MM.1S (cell line): ENCODE results near the gene NLRP11.

Source experiments
- DNase-seq: peaks from one replicate; pipeline ENCODE4 v3.0.0-alpha.2; 2015
- H2AFZ ChIP-seq: fragments of 300-600 bp; sonication (generic); 2 replicates; pipeline ENCODE4 v1.6.0; 2016; ENCODE audit warnings: antibody characterized with exemption, low read length
- H3F3A ChIP-seq: fragments of 300-600 bp; sonication (generic); 2 replicates; pipeline ENCODE4 v1.6.1; 2016; ENCODE audit warnings: mild to moderate bottlenecking, antibody characterized with exemption, low read length, moderate library complexity, mixed read lengths; ENCODE audit not compliant: insufficient read depth
- H3K27ac ChIP-seq: fragments of 300-600 bp; sonication (generic); 2 replicates; pipeline ENCODE4 v1.5.1; 2016; ENCODE audit warnings: mild to moderate bottlenecking, low read length
- H3K27me3 ChIP-seq: fragments of 300-600 bp; sonication (generic); replicated peaks from 2 replicates; pipeline ENCODE4 v1.6.0; 2016; ENCODE audit warnings: low read length; ENCODE audit not compliant: insufficient read depth
- H3K36me3 ChIP-seq: fragments of 300-600 bp; sonication (generic); replicated peaks from 2 replicates; pipeline ENCODE4 v1.6.1; 2016; ENCODE audit warnings: mild to moderate bottlenecking, low read length, mixed read lengths; ENCODE audit not compliant: insufficient read depth
- H3K4me1 ChIP-seq: fragments of 300-600 bp; sonication (generic); 2 replicates; pipeline ENCODE4 v1.6.1; 2016; ENCODE audit warnings: low read length, mixed read lengths
- H3K4me2 ChIP-seq: fragments of 300-600 bp; sonication (generic); 2 replicates; pipeline ENCODE4 v1.6.0; 2016; ENCODE audit warnings: low read depth, low read length
- H3K4me3 ChIP-seq: fragments of 300-600 bp; sonication (generic); 2 replicates; pipeline ENCODE4 v1.5.1; 2016; ENCODE audit warnings: low read length, mixed read lengths
- H3K79me2 ChIP-seq: fragments of 300-600 bp; sonication (generic); 2 replicates; pipeline ENCODE4 v1.6.1; 2016; ENCODE audit warnings: mixed run types, low read length, mixed read lengths
- H3K9ac ChIP-seq: fragments of 300-600 bp; sonication (generic); 2 replicates; pipeline ENCODE4 v1.6.1; 2016; ENCODE audit warnings: low read length, mixed read lengths
- H3K9me2 ChIP-seq: fragments of 300-600 bp; sonication (generic); replicated peaks from 2 replicates; pipeline ENCODE4 v1.6.1; 2016; ENCODE audit warnings: mild to moderate bottlenecking, low read length, mixed read lengths; ENCODE audit not compliant: insufficient read depth
- H3K9me3 ChIP-seq: fragments of 300-600 bp; sonication (generic); replicated peaks from 2 replicates; pipeline ENCODE4 v1.6.1; 2016; ENCODE audit warnings: mild to moderate bottlenecking, low read length, mixed read lengths; ENCODE audit not compliant: insufficient read depth
- H4K20me1 ChIP-seq: fragments of 300-600 bp; sonication (generic); 2 replicates; pipeline ENCODE4 v1.6.1; 2016; ENCODE audit warnings: mild to moderate bottlenecking, low read length, moderate library complexity, mixed read lengths; ENCODE audit not compliant: insufficient read depth
- CTCF ChIP-seq: fragments of 300-600 bp; sonication (generic); IDR thresholded peaks from 2 replicates; pipeline ENCODE4 v1.5.1; 2016; ENCODE audit warnings: antibody characterized with exemption, low read length, mixed read lengths
- EZH2 ChIP-seq: fragments of 300-600 bp; sonication (generic); optimal IDR thresholded peaks from 2 replicates; pipeline ENCODE3; 2017; ENCODE audit warnings: low read depth, mild to moderate bottlenecking, antibody characterized with exemption, low read length, mixed read lengths
- EZH2phosphoT487 ChIP-seq: fragments of 300-600 bp; sonication (generic); IDR thresholded peaks from 2 replicates; pipeline ENCODE4 v1.6.1; 2018; ENCODE audit warnings: antibody characterized with exemption, low read length

Gene NLRP11

GRCh38 chr19:55831846-55832245 is at the start of gene NLRP11:
Gene NLRP11 (minus strand): TSS chr19:55831999. CDS start chr19:55818174, 13,825 bp downstream.
- Histone ChIP-seq H3K9me2 (no peaks in the 10 kb centered on the region), H4K20me1 (no peaks in the 10 kb centered on the region), H2AFZ (no peak within 1 kb of the TSS), H3K36me3 (no peaks in the 10 kb centered on the region; the same call in 1 of the 2 replicates), H3K79me2 (no peaks in the 10 kb centered on the region), H3K9ac (no peak within 1 kb of the TSS), H3F3A (peaks cover 30% of the 10 kb centered on the region), H3K4me1 (peaks cover 37% of the 10 kb centered on the region), H3K27me3 (no peaks in the 10 kb centered on the region), H3K27ac (peak within 1 kb of the TSS; percentile 99), H3K4me3 (no peak within 1 kb of the TSS), H3K4me2 (no peak within 1 kb of the TSS), H3K9me3 (no peaks in the 10 kb centered on the region)
- DNase-seq, result no peak
- TF ChIP-seq EZH2 (no peak), EZH2phosphoT487 (no peak), CTCF (no peak)

- H3K79me2 ChIP-seq, result no peaks in the 10 kb centered on the region
- no peaks in the 10 kb centered on the region for H3K36me3 ChIP-seq
- no peak overlapping the region for H2AFZ ChIP-seq
- peak; percentile 56 for DNase-seq
- no peaks in the 10 kb centered on the region for H3K27me3 ChIP-seq
- no peak overlapping the region for H3K4me3 ChIP-seq
- no peaks in the 10 kb centered on the region for H3K9me3 ChIP-seq
- no peaks in the 10 kb centered on the region for H3F3A ChIP-seq
- H3K9me2 ChIP-seq, result no peaks in the 10 kb centered on the region
- H3K27ac ChIP-seq, result peak overlapping the region; percentile 17; the same call in 1 of the 2 replicates
- TF ChIP-seq EZH2, result no peak
- no peak for TF ChIP-seq EZH2phosphoT487
- TF ChIP-seq CTCF, result no peak
- no peaks in the 10 kb centered on the region for H3K4me1 ChIP-seq
- H3K9ac ChIP-seq, result no peak overlapping the region
- H4K20me1 ChIP-seq, result no peaks in the 10 kb centered on the region
- H3K4me2 ChIP-seq, result no peak overlapping the region
Measured at GRCh38 chr19:55877211-55877610, 45.4 kb upstream of the NLRP11 start.

- TF ChIP-seq CTCF (no peak), EZH2 (no peak), EZH2phosphoT487 (no peak)
- Histone ChIP-seq H3K9ac (no peak overlapping the region), H3K27ac (no peak overlapping the region), H3K36me3 (no peaks in the 10 kb centered on the region), H3K9me2 (no peaks in the 10 kb centered on the region), H3K4me1 (no peaks in the 10 kb centered on the region), H3K4me3 (no peak overlapping the region), H3K9me3 (no peaks in the 10 kb centered on the region), H3K27me3 (no peaks in the 10 kb centered on the region), H3K79me2 (no peaks in the 10 kb centered on the region), H4K20me1 (no peaks in the 10 kb centered on the region), H3F3A (no peaks in the 10 kb centered on the region), H3K4me2 (no peak overlapping the region), H2AFZ (no peak overlapping the region)
- no peak for DNase-seq
Measured at GRCh38 chr19:55870736-55871135, 38.9 kb upstream of the NLRP11 start.
